Tibial nerve (tissue), 4 donors: ENCODE measurements around the gene RAI14. TPM values are rescaled to one million over a fixed set of nuclear protein-coding genes. Genes with fewer than 3 reads are reported as not detected.

ENCODE experiments used
- DNase-seq, 2 donors: peaks; one replicate each; pipeline ENCODE4 v3.0.0-alpha.2; 2019; ENCODE audit warnings: low spot score in 2 of 2
- H3K27ac ChIP-seq, 4 donors: fragments of 200-600 bp; sonication (generic) in 3 of 4; one replicate each; pipeline ENCODE4 v1.5.1; 2017 to 2019; ENCODE audit warnings: mild to moderate bottlenecking in 1 of 4
- H3K27me3 ChIP-seq, 2 donors: fragments of 200-600 bp; sonication (generic) in 1 of 2; one replicate each; pipeline versions ENCODE4 v1.5.1 to v1.6.0; 2017 to 2019
- H3K36me3 ChIP-seq, 3 donors: fragments of 200-600 bp; sonication (generic); one replicate each; pipeline ENCODE4 v1.5.1; 2018 to 2019
- H3K4me1 ChIP-seq, 4 donors: fragments of 200-600 bp; sonication (generic) in 3 of 4; one replicate each; pipeline ENCODE4 v1.5.1; 2017 to 2019
- H3K4me3 ChIP-seq, 4 donors: fragments of 200-600 bp; sonication (generic) in 3 of 4; one replicate each; pipeline ENCODE4 v1.5.1; 2017 to 2019; ENCODE audit warnings: mild to moderate bottlenecking in 1 of 4, moderate library complexity in 1 of 4
- H3K9me3 ChIP-seq, 4 donors: fragments of 200-600 bp; sonication (generic) in 3 of 4; one replicate each; pipeline ENCODE4 v1.5.1; 2017 to 2019
- CTCF ChIP-seq, 5 experiments: fragments of 200-600 bp in 3 of 5; fragments of 450-650 bp in 2 of 5; sonication (generic) in 3 of 5; IDR thresholded peaks; one replicate each; pipeline ENCODE4 v1.5.1; 2016 to 2019; ENCODE audit warnings: antibody characterized with exemption in 5 of 5, mild to moderate bottlenecking in 3 of 5, moderate library complexity in 2 of 5
- EP300 ChIP-seq, 2 donors: sonication (generic); formaldehyde crosslinking; IDR thresholded peaks; one replicate each; pipeline ENCODE4 v1.6.1; 2017; ENCODE audit warnings: antibody characterized with exemption in 2 of 2, mild to moderate bottlenecking in 1 of 2
- POLR2A ChIP-seq, 2 donors: fragments of 450-650 bp; IDR thresholded peaks; one replicate each; pipeline ENCODE4 v1.6.1; 2017; ENCODE audit warnings: antibody characterized with exemption in 2 of 2, mild to moderate bottlenecking in 2 of 2, moderate library complexity in 2 of 2
- WGBS, 2 donors: methylation state at CpG; one replicate each; pipeline ENCODE4 v1.1.5; 2018; 5-methylcytosine and 5-hydroxymethylcytosine counted together
- total RNA-seq, 4 donors: library from RNA; depleted of rRNA; stranded (reverse); fragments of >200 nt; gene quantifications; one replicate each; pipeline ENCODE4 v1.1.0, GENCODE V29; 2016

The RAI14 gene
- total RNA-seq, 4 donors from 2014 or later: 42.8 to 72.2 (median 68.0) TPM

- H3K9me3 ChIP-seq: no peaks in the 10 kb centered on the region
- no peaks in the 10 kb centered on the region for H3K27me3 ChIP-seq
- H3K4me3 ChIP-seq: no peak overlapping the region
- peaks cover 0 to 55% (median 13%) of the 10 kb centered on the region in 4 donors for H3K4me1 ChIP-seq
- H3K36me3 ChIP-seq: peaks cover 0 to 16% (median 0%) of the 10 kb centered on the region in 3 donors
- H3K27ac ChIP-seq: peak overlapping the region; percentile 58 to 89 (median 72)
- TF ChIP-seq CTCF (IDR thresholded peaks at IDR 0.05): no peak
- TF ChIP-seq EP300 (IDR thresholded peaks at IDR 0.05): peak; percentile 26 to 93
- TF ChIP-seq POLR2A (IDR thresholded peaks at IDR 0.05): no peak
- no peak for DNase-seq
- 60 to 64% methylated on average over 9 of the region's 9 CpGs for WGBS, 2 donors
Measured at GRCh38 chr5:34833976-34834793, 178.1 kb downstream of the RAI14 start.

GRCh38 chr5:34834794-34835089 is 178.6 kb downstream of the RAI14 start:
- no peak overlapping the region for H3K4me3 ChIP-seq
- peak overlapping the region; percentile 58 to 89 (median 72) for H3K27ac ChIP-seq
- H3K9me3 ChIP-seq: no peaks in the 10 kb centered on the region
- 54 to 68% methylated on average over 1 of the region's 1 CpG for WGBS, 2 donors
- peaks cover 0 to 59% (median 15%) of the 10 kb centered on the region in 4 donors for H3K4me1 ChIP-seq
- no peaks in the 10 kb centered on the region for H3K27me3 ChIP-seq
- DNase-seq: no peak
- TF ChIP-seq CTCF (IDR thresholded peaks at IDR 0.05) (no peak), EP300 (IDR thresholded peaks at IDR 0.05) (no peak), POLR2A (IDR thresholded peaks at IDR 0.05) (no peak)
- H3K36me3 ChIP-seq: peaks cover 0 to 10% (median 0%) of the 10 kb centered on the region in 3 donors

GRCh38 chr5:34835664-34836063 is 179.5 kb downstream of the RAI14 start:
- DNase-seq: no peak
- Histone ChIP-seq H3K4me3 (no peak overlapping the region), H3K27me3 (no peaks in the 10 kb centered on the region), H3K4me1 (peaks cover 0 to 55% (median 14%) of the 10 kb centered on the region in 4 donors), H3K9me3 (no peaks in the 10 kb centered on the region), H3K36me3 (peaks cover 0 to under 1% (median 0%) of the 10 kb centered on the region in 3 donors), H3K27ac (peak overlapping the region in 3 of 4 donors; percentile 60 to 89 (median 83))
- 79 to 80% methylated on average over 3 of the region's 3 CpGs for WGBS, 2 donors
- TF ChIP-seq CTCF (IDR thresholded peaks at IDR 0.05) (no peak), POLR2A (IDR thresholded peaks at IDR 0.05) (no peak), EP300 (IDR thresholded peaks at IDR 0.05) (no peak)

GRCh38 chr5:34838785-34839714 is 182.9 kb downstream of the RAI14 start, which contains the start of gene TTC23L:
Gene TTC23L, plus strand, starts transcription at chr5:34839164. Its CDS starts 1,508 bp downstream, at chr5:34840672.
- Histone ChIP-seq H3K36me3 (no peaks in the 10 kb centered on the region), H3K4me1 (peaks cover 0 to 31% (median 6%) of the 10 kb centered on the region in 4 donors), H3K27me3 (no peaks in the 10 kb centered on the region), H3K9me3 (no peaks in the 10 kb centered on the region), H3K4me3 (peak within 1 kb of the TSS; percentile 71 to 92 (median 85)), H3K27ac (peak within 1 kb of the TSS; percentile 65 to 87 (median 76))
- WGBS, 2 donors: 3 to 4% methylated on average over 56 to 65 of the region's 73 CpGs
- DNase-seq: peak; percentile 69 to 79
- peak in 1 of 2 donors; percentile 53 for TF ChIP-seq POLR2A (IDR thresholded peaks at IDR 0.05)
- no peak for TF ChIP-seq CTCF (IDR thresholded peaks at IDR 0.05)
- TF ChIP-seq EP300 (IDR thresholded peaks at IDR 0.05): peak; percentile 45 to 82
